ENCODE measurements around the gene MMP24.

MMP24 gene

DNA sequence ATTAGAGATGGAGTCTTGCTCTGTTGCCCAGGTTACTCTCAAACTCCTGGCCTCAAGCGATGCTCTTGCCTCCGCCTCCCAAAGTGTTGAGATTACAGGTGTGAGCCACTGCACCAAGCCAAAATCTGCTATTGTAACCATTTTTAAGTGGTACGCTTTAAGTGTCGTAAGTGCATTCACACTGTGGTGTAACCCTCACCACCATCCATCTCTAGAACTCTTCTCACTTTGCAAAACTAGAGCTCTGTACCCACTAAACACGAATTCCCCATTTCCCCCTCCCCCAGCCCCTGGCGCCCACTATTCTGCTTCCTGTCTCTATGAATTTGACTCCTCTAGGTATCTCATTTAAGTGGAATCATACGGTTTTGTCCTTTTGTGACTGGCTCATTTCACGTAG is 68.6 kb downstream of the MMP24 start:
- DNase-seq, result no peak

DNA sequence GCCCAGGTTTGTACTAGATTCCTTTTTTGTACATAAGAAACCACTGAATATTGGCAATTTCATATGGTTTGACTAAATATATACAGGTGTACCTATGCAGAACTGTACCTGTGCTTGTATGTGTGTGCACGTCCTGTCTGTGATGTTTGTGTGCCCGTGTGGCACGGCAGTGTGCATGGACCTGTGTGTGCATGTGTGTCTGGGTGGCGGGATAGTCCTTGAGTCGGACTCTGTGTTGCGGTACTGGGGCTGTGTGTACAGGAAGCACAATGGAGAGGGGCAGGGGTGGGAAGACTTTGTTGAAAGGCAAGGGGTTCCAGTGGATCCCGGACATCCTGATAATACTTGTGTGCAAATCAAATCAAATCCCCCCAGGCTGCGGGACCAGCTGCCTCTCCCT is 69.2 kb downstream of the MMP24 start:
- no peak for DNase-seq

DNA sequence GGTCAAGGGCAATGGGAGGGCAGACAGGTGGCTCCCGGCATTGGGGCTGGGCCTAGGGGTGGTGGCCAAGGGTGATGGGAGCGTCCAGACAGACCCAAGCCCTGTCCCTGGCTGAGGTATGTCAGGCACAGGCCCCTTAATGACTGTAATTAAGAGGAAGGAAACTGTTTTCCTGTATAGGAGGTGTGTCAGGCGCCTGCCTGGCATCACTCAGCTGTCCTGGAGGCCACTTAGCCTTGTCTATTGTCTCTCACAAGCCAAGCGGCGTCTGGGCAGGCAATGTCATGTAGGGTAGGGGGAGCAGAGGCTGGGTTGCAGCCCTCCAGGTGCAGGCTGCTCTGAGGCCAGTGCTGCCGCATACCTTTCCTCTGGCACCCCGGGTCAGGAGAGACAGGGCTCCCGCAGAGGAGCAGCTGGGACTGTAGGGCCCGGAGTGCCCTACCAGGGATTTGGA is 69.6 kb downstream of the MMP24 start:
- no peak for DNase-seq

DNA sequence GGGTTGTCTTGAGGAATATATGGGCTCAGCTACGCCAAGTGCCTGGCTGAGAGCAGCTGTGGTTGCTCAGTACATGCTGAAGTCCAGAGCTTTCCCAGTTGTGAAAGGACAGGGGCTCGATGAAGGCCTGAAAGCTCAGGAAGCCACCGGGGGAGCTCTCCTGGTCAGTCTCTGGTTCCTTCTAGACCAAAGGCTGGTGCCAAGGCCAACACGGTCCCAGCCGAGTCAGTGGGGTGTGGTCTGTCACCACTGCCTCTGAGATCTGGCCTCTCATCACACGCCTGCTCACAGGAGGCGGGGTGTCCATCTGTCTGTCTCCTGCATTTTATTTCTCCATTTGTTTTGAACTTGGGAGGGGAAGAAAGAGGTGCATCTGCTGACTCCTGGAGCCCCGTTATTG is 70.7 kb downstream of the MMP24 start:
- no peak for DNase-seq

DNA sequence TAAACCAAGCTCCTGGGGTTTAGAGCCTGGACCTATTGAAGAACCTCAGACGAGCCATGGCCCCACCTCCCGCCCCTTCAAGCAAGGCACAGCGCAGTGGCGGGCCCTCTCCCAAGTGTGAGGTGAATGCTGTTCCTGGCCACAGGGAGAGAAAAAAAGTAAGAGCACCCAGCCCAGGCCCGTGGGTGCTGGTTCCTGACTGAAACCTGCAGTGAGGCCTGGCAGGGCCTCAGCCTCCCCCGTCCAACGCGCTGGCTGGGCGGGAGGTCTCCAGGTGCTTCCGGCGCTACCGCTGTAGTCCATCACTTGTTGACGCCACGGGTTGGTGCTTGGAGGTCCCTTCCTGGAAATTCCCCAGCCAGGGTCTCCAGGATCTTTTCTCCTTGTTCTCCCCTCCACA is 71.2 kb downstream of the MMP24 start:
- no peak for DNase-seq

DNA sequence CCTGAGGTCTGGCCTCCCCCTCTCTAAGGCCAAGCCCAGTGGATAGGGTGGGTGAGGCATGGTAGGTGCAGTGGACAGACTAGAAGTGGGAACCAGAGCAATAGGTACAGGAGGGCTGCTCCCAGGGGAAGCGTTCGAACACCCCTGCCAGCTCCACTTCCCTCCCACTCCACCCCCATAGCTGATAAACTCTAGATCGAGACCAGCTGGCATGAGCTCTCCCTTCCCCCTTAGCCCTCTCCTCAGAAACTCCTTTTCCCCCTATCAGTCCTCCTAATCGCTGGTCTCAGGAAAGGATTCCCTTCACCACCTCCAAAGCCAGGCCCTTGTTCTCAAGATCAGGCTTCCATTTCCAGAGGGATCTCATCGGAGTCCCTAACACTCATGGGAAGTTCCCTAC is 71.8 kb downstream of the MMP24 start:
- DNase-seq, result no peak

DNA sequence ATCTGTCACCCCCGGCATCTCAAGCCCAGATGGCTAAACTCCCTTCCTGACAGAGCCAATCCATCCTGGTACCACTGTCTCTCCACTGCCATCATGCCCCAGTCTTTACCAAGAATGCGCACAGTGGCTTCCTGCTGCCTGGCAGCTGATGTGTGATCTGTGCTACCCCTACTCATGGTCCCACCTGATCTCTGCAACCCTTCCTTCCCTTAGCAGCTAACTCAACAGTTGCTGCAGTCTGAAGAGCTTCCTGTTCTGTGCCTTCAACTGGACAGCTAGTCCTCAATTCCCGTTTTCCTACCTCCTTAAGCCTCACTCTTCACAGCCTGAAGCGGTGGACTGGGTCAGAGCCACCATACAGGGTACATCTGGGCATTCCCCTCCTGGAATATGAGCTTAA is 73.3 kb downstream of the MMP24 start:
- no peak for DNase-seq

DNA sequence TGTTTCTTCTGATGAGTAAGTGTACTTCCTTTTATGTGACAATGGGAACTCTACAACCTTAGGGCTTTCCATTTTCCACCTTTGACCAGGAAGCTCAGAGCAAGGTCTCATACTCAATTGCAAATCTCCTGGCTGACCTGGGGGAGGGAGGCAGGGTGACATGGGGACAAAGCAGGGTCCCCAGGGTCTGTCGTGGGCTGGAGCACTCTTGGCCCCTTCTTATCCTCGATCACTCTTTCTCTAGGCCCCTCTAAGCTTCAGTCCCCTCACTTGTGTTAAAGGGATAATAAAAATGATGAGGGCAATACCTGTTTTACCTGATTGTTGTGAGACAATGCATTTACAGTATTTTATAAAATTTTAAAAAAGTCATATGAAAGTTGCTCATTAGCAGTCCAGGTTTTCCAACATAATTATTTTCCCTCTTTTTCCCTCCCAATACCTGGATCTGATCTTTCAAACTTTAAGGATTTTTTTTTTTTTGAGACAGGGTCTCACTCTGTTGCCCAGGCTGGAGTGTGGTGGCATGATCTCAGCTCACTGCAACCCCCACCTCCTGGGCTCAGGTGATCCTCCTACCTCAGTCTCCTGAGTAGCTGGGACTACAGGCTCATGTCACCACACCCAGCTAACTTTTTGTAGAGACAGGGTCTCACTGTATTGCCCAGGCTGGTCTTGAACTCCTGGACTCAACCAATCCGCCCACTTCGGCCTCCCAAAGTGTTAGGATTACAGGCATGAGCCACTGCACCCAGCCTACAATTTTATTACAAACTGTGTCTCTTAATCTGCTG is 74.2 kb downstream of the MMP24 start:
- no peak for DNase-seq

DNA sequence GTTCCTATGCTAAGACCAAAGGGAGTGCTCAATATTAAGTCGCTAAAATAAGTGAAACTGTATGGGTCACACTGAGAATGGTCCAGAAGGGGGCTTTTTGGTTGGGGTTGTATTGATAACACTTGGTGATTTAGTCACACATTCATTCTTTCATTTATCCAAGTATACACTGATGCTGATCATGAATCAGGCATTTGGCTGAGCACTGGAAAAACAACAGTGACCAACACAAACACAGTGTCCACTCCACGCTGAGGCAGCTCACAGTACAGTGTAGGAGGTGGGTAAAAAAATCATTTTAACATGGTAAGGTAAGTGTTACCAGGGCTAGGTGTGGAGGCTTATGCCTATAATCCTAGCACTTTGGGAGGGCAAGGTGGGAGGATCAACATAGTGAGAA is 74.9 kb downstream of the MMP24 start:
- DNase-seq, result no peak

DNA sequence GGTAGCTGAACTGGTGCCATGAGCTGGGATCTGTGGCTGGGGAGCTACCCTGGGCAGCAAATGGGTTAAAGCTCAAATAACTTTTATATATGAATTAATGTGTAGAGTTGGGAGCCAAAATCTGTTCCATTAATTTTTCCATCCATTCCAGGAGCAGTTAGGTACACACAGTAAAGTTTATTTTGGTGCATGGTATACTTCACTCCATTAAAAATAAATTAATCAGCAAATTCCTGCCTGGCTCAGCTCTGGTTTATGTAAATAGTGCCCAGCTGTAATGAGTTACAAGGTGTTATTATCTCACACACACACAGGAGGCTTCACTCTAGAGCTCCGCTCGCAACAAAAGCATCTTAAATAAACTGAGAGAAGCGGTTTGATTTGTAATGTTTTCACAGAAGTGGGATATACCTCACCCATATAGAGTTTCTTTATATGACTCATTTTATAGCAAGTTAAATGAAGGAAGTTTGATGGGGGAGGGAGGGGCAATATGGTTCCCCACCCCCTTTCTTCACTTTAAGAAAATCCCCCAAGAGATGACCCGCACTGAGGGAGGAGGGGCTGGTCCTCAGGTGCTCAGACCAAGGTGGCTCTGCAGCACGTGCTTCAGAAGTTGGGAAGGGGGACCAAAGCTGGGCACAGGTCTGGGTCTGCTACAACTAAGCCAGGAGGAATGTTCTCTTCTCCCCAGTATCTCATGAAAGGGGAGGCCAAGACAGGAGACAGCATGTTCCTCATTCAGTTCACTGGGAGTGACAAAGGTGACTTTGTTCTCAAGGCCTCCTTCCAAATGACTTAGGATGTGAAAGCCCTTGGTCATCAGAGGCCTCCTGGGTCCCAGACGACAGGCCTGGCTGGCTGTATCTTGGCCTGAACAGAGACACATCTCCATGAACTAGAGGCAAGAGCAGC is 76.2 kb downstream of the MMP24 start:
- DNase-seq, result no peak

DNA sequence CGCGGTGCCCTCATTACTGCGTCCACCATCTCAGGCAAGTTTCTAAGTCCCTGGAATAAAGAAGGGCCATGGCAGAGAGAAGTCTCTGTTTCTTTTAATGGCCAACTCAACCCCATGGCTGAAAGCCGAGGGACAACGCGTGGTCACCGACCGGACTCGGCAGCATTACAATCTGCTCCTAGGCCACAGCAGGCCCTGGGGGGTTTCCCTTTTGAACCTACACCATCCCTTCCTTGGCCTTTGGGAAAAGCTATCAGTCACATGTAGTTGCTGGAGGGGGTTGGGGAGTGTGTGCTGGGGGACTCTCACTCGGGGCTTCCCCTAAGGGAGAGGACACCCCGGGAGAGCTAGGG is 76.9 kb downstream of the MMP24 start:
- no peak for DNase-seq

DNA sequence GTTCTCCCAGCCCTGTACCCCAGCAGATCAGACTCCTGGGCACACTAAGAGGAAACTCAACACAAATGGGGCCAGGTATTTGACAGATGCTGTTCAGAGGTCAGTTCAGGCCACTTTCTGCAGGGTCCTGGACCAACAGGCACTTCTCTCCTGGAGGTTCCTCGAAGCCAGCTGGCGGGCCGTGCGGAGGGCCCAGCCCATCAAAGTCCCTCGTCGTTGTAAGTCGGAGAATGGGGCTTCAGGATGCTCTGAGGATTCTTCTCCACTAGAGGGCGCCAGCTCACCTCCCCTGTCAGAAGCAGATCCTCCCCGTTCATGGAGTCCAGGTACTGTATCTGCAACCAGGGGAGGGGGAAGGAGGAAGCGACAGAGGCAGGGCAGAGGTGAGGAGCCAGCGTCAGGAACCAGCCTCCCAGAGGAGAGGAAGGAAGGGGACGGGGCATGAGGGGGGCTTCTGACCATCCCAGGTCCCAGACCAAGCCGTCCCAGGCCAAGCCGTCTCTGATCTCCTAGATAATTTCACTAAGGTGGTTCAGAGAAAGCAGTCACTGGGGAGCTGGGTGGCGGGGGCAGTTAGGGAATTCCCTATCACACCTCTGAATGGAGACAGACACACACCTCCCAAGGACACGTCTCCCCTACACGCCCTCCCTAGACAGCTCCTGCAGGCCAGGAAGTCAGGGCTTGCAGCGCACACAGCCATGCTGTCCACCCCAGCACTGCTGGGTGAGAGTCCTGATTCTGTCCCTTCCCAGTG is 77.4 kb downstream of the MMP24 start:
- DNase-seq, result peak; percentile 76

DNA sequence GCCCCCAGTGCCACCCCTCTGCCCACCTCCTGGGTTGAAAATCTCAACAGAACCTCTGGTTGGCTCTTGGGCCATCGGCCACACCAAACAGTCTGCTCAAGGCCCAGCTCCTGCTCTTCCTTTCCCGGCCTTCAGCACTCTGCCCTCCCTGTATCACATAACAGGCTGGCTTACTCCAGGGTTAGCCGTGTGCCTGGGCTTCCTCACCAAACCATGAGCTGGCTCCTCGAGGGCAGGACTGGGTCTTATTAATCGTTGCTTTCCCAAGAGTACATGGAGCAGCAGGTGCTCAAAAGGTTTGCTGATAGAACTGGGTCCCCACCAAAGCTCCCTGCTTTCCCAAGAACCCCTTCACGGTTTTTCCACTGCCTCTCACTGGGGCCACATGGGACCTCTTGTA is 78.5 kb downstream of the MMP24 start:
- no peak for DNase-seq

DNA sequence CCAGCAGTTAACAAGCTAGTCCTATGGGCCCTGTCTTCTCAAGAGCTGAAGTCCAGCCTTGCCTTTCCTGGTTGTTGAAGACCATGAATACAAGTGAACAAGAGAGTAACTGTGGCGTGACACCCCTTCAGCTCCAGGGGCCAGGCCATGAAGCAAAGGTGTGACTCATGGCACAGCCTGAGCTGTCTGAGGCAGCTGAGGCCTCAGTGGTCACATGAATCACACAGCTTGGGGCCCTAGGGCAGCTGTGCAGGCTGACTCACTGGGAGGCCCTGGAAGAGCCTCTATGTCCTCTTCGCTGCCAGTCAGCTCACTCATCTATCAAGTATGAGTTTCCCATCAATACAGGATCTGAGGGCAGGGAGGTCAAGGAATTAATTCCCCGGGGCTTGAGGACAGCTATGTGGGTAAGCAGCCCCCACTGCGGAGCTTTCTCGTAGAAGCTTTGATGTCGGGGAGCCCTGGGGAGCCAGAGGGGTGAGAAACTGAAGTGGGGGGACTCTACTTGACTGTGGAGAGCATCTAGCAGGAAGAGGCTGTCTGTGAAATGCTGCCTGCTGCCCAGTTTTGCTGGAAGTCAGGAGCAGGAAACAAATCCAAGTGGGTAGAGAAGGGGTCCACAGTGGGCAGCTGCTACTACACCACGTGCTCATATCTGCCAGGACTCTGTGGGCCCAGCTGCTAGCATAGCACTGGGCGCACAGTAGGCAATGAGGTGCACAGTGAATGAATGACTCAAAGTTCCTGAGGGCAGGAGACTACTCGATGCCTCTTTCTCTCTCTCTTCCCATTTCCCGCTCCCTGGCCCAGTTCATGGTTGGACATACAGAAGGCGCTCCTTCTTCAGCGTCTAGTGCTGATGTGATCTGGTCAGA is 79.4 kb downstream of the MMP24 start:
- peak; percentile 82 for DNase-seq

DNA sequence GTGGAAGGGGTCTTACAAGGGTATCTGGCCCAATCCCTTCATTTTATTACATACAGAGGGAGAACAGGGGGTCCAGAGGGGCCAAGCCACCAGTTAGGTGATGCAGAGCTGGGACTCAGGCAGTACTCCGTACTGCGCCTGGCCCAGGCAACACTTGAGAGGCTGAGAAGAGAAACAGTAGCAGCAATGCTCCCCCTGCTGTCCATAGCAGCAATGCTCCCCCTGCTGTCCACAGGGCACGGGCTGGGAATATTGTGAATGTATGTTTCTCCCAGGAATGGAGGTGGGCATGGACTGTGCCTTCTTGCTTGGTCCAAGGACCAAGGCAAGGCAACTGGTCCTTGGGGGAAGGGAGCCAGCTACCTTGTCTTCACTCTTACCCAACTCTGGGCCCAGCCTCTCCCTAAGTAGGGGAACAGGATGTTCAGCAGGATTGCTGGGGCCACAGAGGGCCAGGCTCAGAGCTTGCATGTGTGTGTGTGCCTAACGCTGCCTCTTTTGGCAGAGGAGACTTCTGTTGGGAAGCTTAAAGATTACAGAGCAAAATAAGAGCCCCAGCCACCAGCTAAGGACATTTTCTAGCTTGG is 80.5 kb downstream of the MMP24 start:
- no peak for DNase-seq

DNA sequence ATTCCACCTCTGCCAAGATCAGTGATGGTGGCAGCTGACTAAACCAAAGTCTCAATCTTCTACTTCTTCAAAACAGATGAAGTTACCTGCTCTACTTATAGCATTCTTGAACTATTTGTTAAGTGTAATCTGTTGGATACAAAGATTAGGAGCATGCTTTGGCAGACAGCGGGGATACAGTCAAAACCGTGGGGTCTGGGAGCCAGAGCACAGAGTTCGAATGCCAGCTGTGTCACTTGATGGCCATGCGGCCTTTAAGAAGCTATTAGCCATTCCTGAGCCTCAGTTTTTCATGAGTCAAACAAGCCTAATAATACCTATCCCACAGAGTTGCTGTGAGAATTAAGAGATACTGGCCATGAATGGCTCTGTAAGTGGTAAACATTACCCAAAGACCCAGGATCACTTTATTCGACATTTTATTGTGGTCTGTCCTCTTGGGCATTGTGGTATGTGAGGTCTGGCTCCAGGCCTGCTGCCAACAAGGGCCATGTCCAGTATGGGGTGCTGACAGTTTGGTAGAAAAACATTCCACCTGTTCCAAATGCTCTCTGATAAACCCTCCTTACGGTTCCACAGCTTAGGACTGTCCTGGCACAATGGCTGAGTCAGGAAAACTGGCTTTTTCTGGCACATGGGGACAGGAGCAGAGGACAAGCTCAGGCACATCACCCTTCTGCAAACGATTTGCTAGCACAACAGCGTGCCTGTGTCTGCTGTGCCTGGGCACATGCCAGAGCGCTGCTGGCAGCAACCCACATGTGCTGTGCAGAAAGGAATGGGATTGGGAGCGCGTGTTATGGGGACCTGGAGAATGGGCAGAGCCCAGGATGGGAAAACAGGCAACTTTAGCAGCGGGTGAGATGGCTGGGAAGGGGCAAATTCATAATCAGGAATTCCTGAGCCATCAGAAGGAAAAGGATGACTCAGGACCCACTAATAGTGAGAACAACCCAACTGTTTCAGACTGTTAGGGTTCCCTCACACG is 81.5 kb downstream of the MMP24 start:
- no peak for DNase-seq

DNA sequence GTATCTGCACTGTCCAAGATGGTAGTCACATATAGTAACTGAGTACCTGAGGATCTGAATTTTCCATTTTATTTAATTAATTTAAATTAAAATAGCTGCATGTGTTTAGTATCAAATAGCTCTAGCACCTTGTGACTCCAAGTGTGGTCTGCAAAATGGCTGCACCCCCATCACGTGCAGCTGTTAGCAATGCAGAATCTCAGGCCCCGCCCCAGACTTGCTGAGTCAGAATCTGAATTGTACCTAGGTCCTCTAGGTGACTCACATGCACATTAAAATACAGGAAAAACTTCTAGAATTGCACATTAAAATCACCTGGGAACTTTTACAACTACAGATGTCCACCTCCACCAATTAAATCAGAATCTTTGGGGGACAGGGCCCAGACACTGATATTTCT is 84.9 kb downstream of the MMP24 start:
- peak; percentile 67 for DNase-seq

DNA sequence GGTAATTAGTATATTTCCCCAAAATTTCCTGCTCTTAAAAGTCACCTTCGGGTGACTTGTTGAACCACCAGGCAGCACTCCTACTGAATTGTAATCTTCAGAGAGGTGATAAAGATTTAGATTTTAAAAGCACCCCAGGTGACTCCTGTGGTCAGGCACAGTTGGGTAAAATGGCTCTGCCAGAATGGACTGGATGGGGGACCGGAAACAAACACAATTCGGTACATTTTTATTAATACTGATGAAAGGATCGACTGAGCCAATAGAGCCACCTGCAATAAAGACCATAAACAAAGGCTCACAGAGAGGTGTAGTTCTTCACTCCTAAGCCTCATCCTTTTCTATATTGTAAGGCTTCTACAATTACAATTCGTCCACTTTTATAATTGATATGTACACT is 85.3 kb downstream of the MMP24 start:
- DNase-seq, result no peak

DNA sequence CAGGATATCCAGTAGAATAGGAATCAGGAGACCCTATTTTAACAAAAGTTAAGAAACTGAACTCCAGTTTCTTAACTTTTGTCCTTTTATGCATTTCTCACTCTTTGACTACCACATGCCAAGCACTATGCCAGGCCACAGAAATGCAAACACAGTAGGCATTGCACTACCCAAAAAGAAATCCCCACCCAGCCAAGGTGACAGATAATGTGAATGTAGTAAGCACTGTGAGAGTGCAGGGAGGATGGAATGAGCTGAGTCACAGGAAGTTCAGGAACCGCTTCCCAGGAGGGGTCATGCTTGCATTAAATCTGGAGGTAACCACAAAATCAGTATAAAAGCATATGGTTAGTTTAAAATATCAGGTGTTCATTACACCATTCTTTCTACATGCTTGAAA is 85.8 kb downstream of the MMP24 start:
- no peak for DNase-seq

DNA sequence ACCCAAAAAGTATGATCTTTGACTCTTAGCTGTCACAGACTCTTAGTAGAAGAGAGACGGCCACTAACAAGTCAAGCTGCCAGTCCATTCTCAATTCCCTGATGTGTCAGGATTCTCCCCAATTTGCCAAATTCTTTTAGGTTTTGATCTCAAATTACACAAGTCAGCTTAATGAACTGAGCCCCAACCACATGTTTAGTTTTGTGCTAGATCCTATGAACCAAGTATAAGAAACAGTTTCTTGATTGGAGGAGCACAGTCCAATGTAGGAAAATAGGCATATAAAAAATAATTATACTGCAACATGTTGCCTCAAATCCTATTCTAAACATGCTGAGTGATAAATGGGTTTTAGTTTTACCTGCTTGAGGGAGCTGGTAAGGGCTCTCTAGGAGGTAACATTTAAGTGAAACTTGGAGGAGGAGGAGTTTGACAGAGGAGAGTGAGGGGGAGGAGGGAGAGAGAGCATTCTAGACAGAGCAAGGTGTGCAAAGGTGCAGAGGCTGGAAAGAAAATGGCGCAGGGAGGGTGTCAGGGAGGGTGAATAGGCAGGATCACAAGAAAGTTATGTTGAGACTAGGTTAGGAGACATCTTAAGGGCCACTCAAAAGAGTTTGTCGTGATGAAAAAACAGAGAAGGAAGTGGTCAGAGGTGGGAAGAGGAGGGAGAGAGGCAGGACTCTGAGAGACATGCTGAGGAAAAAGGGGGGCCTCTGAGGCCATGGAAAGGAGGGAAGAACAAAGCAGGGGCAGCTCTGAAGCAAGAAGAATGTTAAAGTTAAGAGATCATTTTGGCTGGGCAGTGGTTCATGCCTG is 88.5 kb downstream of the MMP24 start:
- DNase-seq, result no peak
